Measurements from ENCODE around the gene CDC42EP4.

CDC42EP4 gene

DNA sequence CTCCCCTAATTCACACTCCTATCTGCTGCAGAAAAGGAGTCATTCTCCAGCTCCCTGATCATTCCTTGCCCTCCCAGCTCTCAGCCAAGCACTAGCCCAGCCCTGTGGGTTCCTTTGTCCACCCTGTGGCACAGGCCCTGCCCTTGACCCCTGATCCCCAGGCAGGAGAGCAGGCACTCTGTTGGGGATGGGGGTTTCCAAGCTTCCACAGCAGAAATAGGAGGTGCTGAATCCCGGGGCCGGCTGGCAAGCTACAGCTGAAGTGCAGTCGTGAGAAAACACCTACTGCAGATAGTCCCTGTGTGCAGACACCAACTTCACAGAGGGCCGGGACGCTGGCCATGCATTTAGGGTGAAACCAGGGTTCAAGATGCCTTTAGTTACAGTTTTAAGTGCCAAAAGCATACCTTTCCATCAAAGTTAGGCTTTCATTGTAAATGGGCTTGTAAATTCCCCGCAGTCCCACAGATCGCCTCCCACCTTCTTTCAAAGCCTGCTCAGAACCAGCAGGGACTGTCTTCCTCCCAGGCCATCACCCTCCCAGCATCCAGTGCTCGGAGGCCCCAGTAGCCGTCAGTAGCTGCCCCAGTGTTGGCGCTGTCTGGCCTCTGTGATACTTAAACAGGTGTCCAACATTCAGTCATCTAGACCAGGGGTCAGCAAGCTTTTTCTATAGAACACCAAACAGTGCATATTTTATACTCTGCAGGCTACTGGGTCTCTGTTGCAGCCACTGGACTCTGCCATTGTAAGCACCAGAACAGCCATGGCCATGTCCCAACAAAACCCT lies 60.8 kb downstream of the CDC42EP4 start:
- no peak for DNase-seq (ENCODE audit: low read depth)

DNA sequence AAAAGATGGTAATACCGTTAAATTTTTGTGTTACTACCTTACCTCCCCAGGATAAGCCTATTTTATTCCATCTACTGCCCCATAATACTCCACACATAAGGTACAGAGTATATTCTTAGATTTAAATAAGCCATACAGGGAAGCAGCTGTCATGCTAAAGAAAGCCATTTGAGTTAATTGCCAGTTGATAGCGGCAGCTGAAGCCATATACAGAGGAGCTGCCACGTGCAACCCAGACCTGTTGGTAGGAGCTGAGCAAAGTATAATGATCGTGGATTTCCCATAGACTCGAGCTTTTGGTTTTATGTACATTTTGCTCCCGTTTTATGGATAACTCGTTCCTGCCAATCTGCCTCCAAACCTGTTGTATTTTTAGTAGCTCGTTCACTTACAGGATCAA lies 62.1 kb downstream of the CDC42EP4 start:
- DNase-seq (ENCODE audit: low read depth) = no peak

DNA sequence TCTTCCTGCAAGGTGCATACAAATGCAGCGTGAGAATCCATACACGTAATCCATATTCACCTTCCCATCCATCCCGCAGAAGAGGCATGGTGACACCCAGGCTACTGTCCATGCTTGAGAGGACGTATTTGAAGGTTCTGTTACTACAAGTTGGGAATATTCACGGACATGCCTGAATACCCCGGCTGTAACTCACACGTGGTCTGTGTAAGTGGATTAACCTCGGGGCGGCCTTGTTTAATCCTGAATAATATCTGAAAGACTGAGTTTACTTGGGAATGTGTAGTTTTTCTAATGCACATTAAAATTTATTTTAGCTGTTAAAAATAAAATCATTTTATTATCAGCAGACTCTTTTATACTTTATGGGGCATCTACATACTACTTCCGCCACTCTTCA lies 63.3 kb downstream of the CDC42EP4 start:
- no peak for DNase-seq (ENCODE audit: low read depth)

DNA sequence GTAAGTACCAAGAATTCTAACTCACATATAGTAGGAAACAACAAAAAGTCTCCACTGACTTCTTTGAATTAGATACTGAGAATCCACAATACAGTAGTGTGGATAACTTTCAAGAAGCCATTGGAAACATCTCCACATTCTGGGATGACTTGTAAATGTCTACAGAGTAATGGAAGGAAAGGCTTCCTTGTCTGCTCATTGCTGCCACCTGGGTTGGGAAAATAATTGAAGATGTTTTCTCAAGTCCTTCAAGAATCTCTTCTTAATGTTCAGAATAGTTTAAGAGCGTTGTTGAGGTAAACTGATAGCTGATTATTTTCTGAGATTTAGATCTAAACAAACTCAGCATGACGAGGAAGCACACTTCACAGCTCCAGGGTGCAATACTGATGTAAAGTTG lies 64.1 kb downstream of the CDC42EP4 start:
- no peak for DNase-seq (ENCODE audit: low read depth)

DNA sequence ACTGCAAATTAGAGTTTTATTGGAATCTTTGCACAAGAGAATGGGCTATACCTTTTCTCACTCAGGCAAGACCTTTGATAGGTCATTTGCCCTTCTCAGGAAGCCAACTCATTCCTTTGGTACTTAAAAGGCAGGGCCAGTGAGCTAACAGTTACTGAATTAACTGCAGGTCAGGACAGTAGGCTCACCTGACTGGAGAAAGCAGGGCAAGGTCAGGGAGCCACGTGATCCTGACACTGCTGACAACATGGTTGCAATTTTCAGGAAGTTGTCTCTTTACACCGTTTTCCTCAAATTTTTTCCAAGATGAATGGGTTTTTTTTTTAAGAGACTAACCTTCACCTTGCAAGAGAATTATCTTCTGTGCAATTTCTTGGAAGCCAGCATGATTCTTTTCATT lies 71.2 kb downstream of the CDC42EP4 start:
- DNase-seq (ENCODE audit: low read depth) = no peak

DNA sequence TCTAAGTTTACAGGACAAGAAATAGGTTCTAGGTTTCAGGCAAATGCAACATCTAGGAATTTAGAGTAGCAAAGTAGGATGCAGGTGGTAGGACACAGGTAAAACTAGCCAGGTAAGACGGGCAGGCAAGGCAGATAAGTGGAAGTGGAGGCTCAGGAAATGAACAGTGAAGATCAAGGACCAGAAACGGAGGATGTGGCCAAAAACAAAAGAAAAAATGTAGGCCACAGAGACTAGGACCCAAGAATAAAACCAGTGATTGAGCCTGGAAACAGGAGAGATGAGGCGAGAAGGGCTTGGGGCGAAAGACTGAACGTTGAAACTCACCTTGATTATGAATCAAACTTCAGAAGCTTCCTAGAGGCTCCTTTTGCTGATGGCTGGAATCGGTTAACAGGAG lies 74.1 kb downstream of the CDC42EP4 start:
- DNase-seq (ENCODE audit: low read depth) = no peak

DNA sequence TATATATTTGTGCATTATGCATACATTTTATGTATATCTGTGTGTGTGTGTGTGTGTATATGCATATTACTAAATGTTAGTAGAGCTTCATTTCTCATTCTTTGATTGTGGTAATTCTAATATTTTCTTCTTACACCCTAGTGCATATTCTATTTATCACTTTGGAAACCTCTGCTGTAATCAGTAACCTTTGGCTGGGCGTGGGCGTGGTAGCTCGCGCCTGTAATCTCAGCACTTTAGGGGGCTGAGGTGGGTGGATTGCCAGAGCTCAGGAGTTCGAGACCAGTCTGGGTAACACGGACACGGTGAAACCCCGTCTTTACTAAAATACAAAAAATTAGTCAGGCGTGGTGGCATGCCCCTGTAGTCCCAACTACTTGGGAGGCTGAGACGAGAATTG lies 77.1 kb downstream of the CDC42EP4 start:
- no peak for DNase-seq (ENCODE audit: low read depth)
